BLaER1 treated with 17β-estradiol and CSF1 and Interleukin-3, amounts not matched to agents 10 nM and 100 nM (cell line): ENCODE data around the gene NEAT1.

Experiments
- H3K27ac ChIP-seq, 11 experiments: shearing (Covaris generic); formaldehyde crosslinking; 2 replicates each; pipeline ENCODE4 v1.8.1; 2022
- H3K27me3 ChIP-seq, 11 experiments: shearing (Covaris generic); formaldehyde crosslinking; 2 replicates each; pipeline ENCODE4 v1.8.1; 2022
- H3K36me3 ChIP-seq, 11 experiments: shearing (Covaris generic); formaldehyde crosslinking; 2 replicates each; pipeline ENCODE4 v1.8.1; 2022
- H3K4me1 ChIP-seq, 10 experiments: shearing (Covaris generic); formaldehyde crosslinking; 2 replicates each; pipeline ENCODE4 v1.8.1; 2022
- H3K4me2 ChIP-seq, 11 experiments: shearing (Covaris generic); formaldehyde crosslinking; 2 replicates each; pipeline ENCODE4 v1.8.1; 2022
- H3K4me3 ChIP-seq, 10 experiments: shearing (Covaris generic); formaldehyde crosslinking; 2 replicates each; pipeline ENCODE4 v1.8.1; 2022
- H3K9ac ChIP-seq, 11 experiments: shearing (Covaris generic); formaldehyde crosslinking; 2 replicates each; pipeline ENCODE4 v1.8.1; 2022
- H3K9me3 ChIP-seq, 11 experiments: shearing (Covaris generic); formaldehyde crosslinking; replicated peaks in 1 of 11; 2 replicates each; pipeline ENCODE4 v1.8.1; 2022
- H4K20me1 ChIP-seq, 11 experiments: shearing (Covaris generic); formaldehyde crosslinking; 2 replicates each; pipeline ENCODE4 v1.8.1; 2022
- Cebpa-rat ChIP-seq, 11 experiments: shearing (Covaris generic); IDR thresholded peaks; 2 replicates each; pipeline ENCODE4 v1.8.1; 2022

Gene NEAT1

GRCh38 chr11:65422633-65423515, at the start of gene NEAT1:
TSS of gene NEAT1 (plus strand) at chr11:65422798.
- H3K36me3 ChIP-seq, result peaks cover 12 to 51% (median 36%) of the 10 kb centered on the region in 11 experiments; a peak in 19 of 22 replicates
- H3K9me3 ChIP-seq, result no peaks in the 10 kb centered on the region
- peak in 5 of 11 experiments; percentile 17 to 54 (median 33); a peak in 3 of 22 replicates for TF ChIP-seq Cebpa-rat (IDR thresholded peaks at IDR 0.05)
- peak within 1 kb of the TSS; percentile 83 to 94 (median 92) for H3K4me3 ChIP-seq
- H4K20me1 ChIP-seq, result peaks cover 48 to 52% (median 52%) of the 10 kb centered on the region in 11 experiments
- H3K9ac ChIP-seq, result peak within 1 kb of the TSS; percentile 98 to 100 (median 100)
- H3K27ac ChIP-seq, result peak within 1 kb of the TSS; percentile 94 to 100 (median 99)
- peaks cover 25 to 60% (median 50%) of the 10 kb centered on the region in 10 experiments for H3K4me1 ChIP-seq
- H3K27me3 ChIP-seq, result no peaks in the 10 kb centered on the region
- peak within 1 kb of the TSS; percentile 84 to 99 (median 97) for H3K4me2 ChIP-seq

GRCh38 chr11:65373839-65374580, 48.6 kb upstream of the NEAT1 start:
- Histone ChIP-seq H3K36me3 (no peaks in the 10 kb centered on the region), H3K4me3 (no peak overlapping the region), H4K20me1 (no peaks in the 10 kb centered on the region), H3K4me2 (no peak overlapping the region), H3K27me3 (no peaks in the 10 kb centered on the region), H3K27ac (no peak overlapping the region), H3K4me1 (peaks cover 34 to 60% (median 49%) of the 10 kb centered on the region in 10 experiments), H3K9me3 (no peaks in the 10 kb centered on the region), H3K9ac (no peak overlapping the region)
- TF ChIP-seq Cebpa-rat (IDR thresholded peaks at IDR 0.05), result no peak

GRCh38 chr11:65375012-65375411, 47.6 kb upstream of the NEAT1 start:
- TF ChIP-seq Cebpa-rat (IDR thresholded peaks at IDR 0.05), result no peak
- H3K4me1 ChIP-seq, result peaks cover 40 to 68% (median 56%) of the 10 kb centered on the region in 10 experiments
- no peak overlapping the region for H3K4me2 ChIP-seq
- H3K4me3 ChIP-seq, result no peak overlapping the region
- no peaks in the 10 kb centered on the region for H3K36me3 ChIP-seq
- H3K9ac ChIP-seq, result no peak overlapping the region
- H4K20me1 ChIP-seq, result no peaks in the 10 kb centered on the region
- no peaks in the 10 kb centered on the region for H3K9me3 ChIP-seq
- 0 out of 22 replicates have a peak overlapping the region, but pooled peaks of 2 of the 11 experiments have one; percentile 9 to 13 for H3K27ac ChIP-seq
- no peaks in the 10 kb centered on the region for H3K27me3 ChIP-seq

- no peaks in the 10 kb centered on the region for H3K36me3 ChIP-seq
- H3K4me1 ChIP-seq, result peaks cover 44 to 68% (median 56%) of the 10 kb centered on the region in 10 experiments
- no peaks in the 10 kb centered on the region for H4K20me1 ChIP-seq
- H3K27me3 ChIP-seq, result no peaks in the 10 kb centered on the region
- no peak overlapping the region for H3K4me3 ChIP-seq
- H3K4me2 ChIP-seq, result no peak overlapping the region
- H3K9ac ChIP-seq, result peak overlapping the region in 3 of 11 experiments; percentile 24 to 81 (median 72); a peak in 2 of 22 replicates
- no peak for TF ChIP-seq Cebpa-rat (IDR thresholded peaks at IDR 0.05)
- no peaks in the 10 kb centered on the region for H3K9me3 ChIP-seq
- peak overlapping the region in 4 of 11 experiments; percentile 73 to 91 (median 78); a peak in 6 of 22 replicates for H3K27ac ChIP-seq
Observed at GRCh38 chr11:65376138-65376713, 46.4 kb upstream of the NEAT1 start.

GRCh38 chr11:65377036-65377435, 45.6 kb upstream of the NEAT1 start:
- H3K27ac ChIP-seq, result peak overlapping the region in 8 of 11 experiments; percentile 71 to 97 (median 81); a peak in 14 of 22 replicates
- H3K9me3 ChIP-seq, result no peaks in the 10 kb centered on the region

GRCh38 chr11:65377777-65378176, 44.8 kb upstream of the NEAT1 start:
- peak overlapping the region; percentile 72 to 94 (median 79) for H3K4me2 ChIP-seq
- H3K4me1 ChIP-seq, result peaks cover 53 to 66% (median 60%) of the 10 kb centered on the region in 10 experiments
- H3K36me3 ChIP-seq, result no peaks in the 10 kb centered on the region
- no peaks in the 10 kb centered on the region for H3K27me3 ChIP-seq
- no peaks in the 10 kb centered on the region for H4K20me1 ChIP-seq
- H3K9me3 ChIP-seq, result no peaks in the 10 kb centered on the region
- peak overlapping the region; percentile 45 to 97 (median 79) for H3K27ac ChIP-seq
- peak overlapping the region in 1 of 10 experiments; percentile 28; a peak in 2 of 20 replicates for H3K4me3 ChIP-seq
- no peak for TF ChIP-seq Cebpa-rat (IDR thresholded peaks at IDR 0.05)
- H3K9ac ChIP-seq, result peak overlapping the region; percentile 59 to 81 (median 71)

More at GRCh38 chr11:65377036-65377435, 45.6 kb upstream of the NEAT1 start:
- Histone ChIP-seq H4K20me1 (no peaks in the 10 kb centered on the region), H3K27me3 (no peaks in the 10 kb centered on the region), H3K9ac (peak overlapping the region in 10 of 11 experiments; percentile 59 to 81 (median 70); a peak in 11 of 22 replicates), H3K4me2 (peak overlapping the region; percentile 72 to 94 (median 79); a peak in 19 of 22 replicates), H3K4me3 (no peak overlapping the region), H3K36me3 (no peaks in the 10 kb centered on the region), H3K4me1 (peaks cover 51 to 68% (median 60%) of the 10 kb centered on the region in 10 experiments)
- no peak for TF ChIP-seq Cebpa-rat (IDR thresholded peaks at IDR 0.05)

- peak overlapping the region in 1 of 10 experiments; percentile 28; a peak in 2 of 20 replicates for H3K4me3 ChIP-seq
- no peaks in the 10 kb centered on the region for H3K27me3 ChIP-seq
- H3K4me1 ChIP-seq, result peaks cover 59 to 71% (median 65%) of the 10 kb centered on the region in 10 experiments
- H3K9me3 ChIP-seq, result no peaks in the 10 kb centered on the region
- peak overlapping the region; percentile 45 to 97 (median 79) for H3K27ac ChIP-seq
- H3K4me2 ChIP-seq, result peak overlapping the region; percentile 72 to 94 (median 79)
- peak overlapping the region; percentile 59 to 81 (median 71) for H3K9ac ChIP-seq
- no peaks in the 10 kb centered on the region for H3K36me3 ChIP-seq
- no peaks in the 10 kb centered on the region for H4K20me1 ChIP-seq
- no peak for TF ChIP-seq Cebpa-rat (IDR thresholded peaks at IDR 0.05)
Observed at GRCh38 chr11:65378208-65378927, 44.2 kb upstream of the NEAT1 start.
